Measurements from ENCODE around the gene CLCNKA. TPM values are rescaled to one million over a fixed set of nuclear protein-coding genes. Genes with fewer than 3 reads are reported as not detected.

Gene CLCNKA
- not detected in 2 replicates for total RNA-seq

DNA sequence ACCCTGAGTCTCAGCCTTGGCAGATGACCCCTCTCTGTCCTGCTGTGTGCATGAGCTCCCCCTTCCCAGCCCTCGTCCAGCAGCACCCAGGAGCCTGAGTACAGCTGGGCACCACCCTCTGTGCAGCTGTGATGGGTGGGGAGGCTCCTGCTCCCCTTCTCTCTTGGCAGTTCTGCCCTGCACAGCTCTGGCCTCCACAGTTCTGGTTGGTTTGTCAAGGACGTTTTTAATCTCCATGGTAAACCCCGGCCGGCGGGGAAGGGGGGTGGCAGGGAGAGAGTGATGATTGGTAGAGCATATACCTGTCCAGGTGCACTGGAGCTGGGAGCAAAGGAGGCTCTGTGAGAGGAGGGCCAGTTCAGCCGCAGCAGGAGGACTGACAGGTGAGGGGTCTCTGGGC, at the start of gene CLCNKA:
Gene CLCNKA, plus strand, starts transcription at position 356 of the 400 bp plus-strand sequence. CDS start 584 bp downstream, outside the sequence.

DNA sequence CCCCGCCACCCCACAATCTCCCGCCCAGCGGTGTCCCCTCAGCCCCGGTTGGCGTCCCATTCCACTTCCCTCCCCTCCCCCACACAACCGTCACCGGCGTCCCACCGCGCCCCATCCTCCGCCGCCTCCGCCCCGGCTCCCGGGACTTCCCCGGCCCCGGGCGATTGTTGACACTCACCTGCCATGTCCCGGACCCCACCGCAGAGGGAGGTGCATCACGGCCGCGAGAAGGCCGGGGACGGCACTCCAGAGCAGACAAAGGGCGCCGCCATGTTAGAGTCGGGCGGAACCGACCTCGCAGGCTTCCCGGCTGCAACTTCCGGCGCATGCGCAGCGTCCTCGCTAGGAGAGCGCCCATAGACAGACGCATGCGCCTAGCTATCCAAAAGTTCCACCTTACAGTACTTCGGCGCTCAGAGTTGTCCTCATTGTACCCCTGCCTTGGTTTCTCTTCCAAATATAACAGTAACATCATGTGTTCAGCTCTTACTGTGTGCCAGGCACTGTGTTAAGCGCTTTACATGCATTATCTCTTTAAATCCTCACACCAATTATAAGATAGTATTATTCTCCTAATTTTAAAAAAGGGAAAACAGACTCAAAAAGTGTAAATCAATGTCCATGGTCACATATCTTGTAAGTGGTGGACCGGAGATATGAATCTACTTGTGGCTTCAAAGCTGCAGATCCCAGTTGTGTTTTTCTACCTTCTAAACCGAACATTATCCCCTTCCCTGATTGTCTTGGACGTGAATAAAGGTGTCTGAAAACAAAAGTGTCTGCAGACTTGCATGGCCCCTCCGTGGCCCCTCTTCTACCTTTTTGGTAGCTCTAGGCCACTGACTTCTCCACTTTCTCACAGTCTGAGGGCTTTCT, 45.8 kb upstream of the CLCNKA start, which contains the start of gene ZBTB17:
Gene ZBTB17, minus strand, starts transcription at position 297 of the 876 bp plus-strand sequence. CDS start 27,606 bp downstream, outside the sequence.

DNA sequence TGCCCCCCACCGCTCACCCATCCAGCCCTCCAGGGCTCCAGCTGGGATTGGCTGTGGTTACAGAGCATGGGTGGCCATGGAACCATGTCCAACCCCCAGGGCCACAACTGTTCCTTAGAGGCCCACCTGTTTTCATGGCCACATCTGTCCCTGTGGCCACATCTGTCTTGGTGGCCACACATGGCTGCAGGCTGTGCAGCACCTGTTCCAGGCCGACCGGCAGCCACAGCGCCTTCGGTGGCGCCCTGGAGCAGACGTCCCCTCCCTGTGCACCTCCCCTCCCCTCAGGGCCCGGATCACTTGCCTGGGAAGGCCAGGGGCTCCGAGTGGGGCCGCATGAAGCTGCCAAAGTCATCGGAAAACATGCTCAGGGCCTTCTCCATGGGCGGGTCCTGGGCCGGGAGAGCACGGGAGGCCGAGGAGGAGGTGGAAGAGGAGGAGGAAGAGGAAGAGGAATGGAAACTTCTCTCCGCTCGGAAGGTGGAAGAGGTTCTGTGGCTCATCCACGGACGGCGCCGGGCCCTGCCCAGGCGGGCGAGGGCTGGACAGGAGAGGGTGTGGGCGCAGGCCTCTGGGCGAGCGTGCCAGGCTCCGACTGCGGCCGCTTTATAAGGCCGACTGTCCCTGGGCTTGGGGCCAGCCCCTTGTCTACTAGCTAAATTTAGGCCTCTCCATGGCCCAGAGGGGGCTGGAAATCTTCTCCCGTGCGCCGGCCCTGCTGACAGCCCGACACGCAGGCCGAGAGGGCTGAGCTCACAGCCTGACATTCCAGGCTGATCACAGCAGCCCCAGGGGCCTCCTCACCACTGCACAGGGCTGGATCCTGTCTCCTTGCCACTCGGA, 4.2 kb upstream of the CLCNKA start, which contains the start of gene HSPB7:
Gene HSPB7, minus strand, starts transcription at position 583 of the 843 bp plus-strand sequence. Its CDS starts 80 bp downstream, at position 503.

DNA sequence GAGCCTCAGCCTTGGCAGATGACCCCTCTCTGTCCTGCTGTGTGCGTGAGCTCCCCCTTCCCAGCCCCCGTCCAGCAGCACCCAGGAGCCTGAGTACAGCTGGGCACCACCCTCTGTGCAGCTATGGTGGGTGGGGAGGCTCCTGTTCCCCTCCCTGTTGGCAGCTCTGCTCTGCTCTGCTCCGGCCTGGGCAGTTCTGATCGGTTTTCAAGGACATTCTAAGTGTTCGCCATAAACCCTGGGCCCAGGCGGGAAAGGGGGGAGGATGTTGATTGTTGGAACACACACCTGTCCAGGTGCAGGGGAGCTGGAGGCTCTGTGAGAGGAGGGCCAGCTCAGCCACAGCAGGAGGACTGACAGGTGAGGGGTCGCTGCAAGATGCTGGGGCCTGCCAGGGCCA, 21.7 kb downstream of the CLCNKA start, which contains the start of gene CLCNKB:
Gene CLCNKB, plus strand, starts transcription at position 262 of the 400 bp plus-strand sequence. CDS start 711 bp downstream, outside the sequence.

DNA sequence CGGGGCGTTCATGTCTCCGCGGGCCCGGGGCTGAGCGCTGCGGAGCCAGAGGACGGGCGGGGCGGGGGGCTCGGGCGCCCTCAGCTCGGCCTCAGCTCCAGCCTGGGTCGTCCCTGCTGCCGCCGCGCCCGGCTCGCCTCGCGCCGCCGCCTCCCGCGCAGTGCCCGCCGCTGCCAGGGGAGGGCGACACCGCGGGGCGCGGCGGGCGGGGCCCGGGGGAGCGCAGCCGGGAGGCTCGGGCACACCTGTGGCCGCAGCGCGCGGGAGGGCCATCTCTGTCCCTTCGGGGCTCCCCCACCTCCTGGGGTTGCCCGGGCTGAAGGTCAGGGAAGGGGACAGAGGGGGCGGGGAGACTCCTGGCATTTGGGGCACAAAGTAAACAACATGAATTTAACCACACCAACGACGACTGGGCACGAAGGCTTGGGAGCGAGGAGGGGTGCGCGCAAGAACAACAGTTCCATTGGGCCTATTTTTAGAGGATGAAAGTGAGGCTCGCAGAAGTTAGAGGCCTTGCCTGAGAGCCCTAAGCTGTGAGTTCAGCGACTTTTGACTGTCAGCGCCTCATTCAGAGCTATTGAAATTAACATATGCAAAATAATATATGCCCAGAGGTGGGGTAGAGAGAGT, 51.8 kb downstream of the CLCNKA start, which contains the start of gene FAM131C:
Gene FAM131C, minus strand, starts transcription at position 162 of the 630 bp plus-strand sequence. CDS start 209 bp downstream, outside the sequence.

Other genes with a start within 250 kb of the CLCNKA start
- gene UQCRHL, start 214.4 kb upstream of the CLCNKA start, total RNA-seq = 2.6 and 4.8 TPM in 2 replicates
- gene SPEN, start 174.3 kb upstream of the CLCNKA start, total RNA-seq = 14.4 and 19.2 TPM in 2 replicates
- gene ZBTB17, start 45.9 kb upstream of the CLCNKA start, total RNA-seq = 28.2 and 28.8 TPM in 2 replicates
- not detected in 2 replicates for gene SRARP, start 17.8 kb upstream of the CLCNKA start, total RNA-seq
- not detected in 2 replicates for gene HSPB7, start 4.0 kb upstream of the CLCNKA start, total RNA-seq
- gene CLCNKB, start 21.7 kb downstream of the CLCNKA start, total RNA-seq = not detected in 2 replicates
- 2.0 and 3.5 TPM in 2 replicates for gene FAM131C, start 51.6 kb downstream of the CLCNKA start, total RNA-seq
- 153 and 169 TPM in 2 replicates for gene EPHA2, start 134.0 kb downstream of the CLCNKA start, total RNA-seq
- gene ARHGEF19, start 190.6 kb downstream of the CLCNKA start, total RNA-seq = 26.7 and 28.1 TPM in 2 replicates
- 3.7 and 6.5 TPM in 2 replicates for gene CPLANE2, start 215.1 kb downstream of the CLCNKA start, total RNA-seq

All from airway epithelial cell (primary cell).